SH-SY5Y (cell line): ENCODE data around the gene DENND2C.

Source experiments
- GATA2 ChIP-seq: IDR thresholded peaks from 2 replicates; pipeline ENCODE4 v1.6.1; 2011; ENCODE audit warnings: mild to moderate bottlenecking, low read depth, low read length
- GATA3 ChIP-seq: IDR thresholded peaks from 2 replicates; pipeline ENCODE4 v1.6.1; 2011; ENCODE audit warnings: low read depth, mild to moderate bottlenecking, low read length, moderate library complexity

GRCh38 chr1:114552106-114552639, 117.7 kb downstream of the DENND2C start:
- TF ChIP-seq GATA3 = no peak
- no peak for TF ChIP-seq GATA2
